ENCODE data around the gene LY6G6D.

DNA sequence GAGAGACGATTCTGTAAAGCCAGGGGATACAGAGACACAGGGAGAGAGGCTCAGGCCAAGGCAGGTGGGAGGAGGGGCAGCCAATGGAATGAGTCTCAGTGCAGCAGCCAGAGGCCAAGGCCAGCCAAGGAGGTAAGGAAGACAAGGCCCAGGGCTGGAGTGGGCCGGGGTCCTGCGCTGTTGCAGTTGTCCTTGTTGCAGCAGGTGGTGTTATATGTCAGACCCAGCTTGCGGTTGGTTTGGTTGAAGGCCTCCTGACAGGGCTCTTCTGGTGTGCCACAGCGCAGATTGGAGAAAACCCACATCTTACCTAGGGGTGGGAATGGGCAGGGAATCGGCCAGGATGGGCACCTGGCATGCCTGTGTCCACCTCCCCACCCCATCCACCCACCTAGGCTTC is 3.9 kb downstream of the LY6G6D start:
- TF ChIP-seq POLR2A (IDR thresholded peaks at IDR 0.05; ENCODE audit: low read depth, low read length) (no peak), POLR2AphosphoS5 (IDR thresholded peaks at IDR 0.05; ENCODE audit: low read depth, low read length) (no peak), TAF1 (IDR thresholded peaks at IDR 0.05; ENCODE audit: low read depth, low read length) (no peak), POU2F2 (IDR thresholded peaks at IDR 0.05; ENCODE audit: low read depth, low read length) (no peak), SPI1 (IDR thresholded peaks at IDR 0.05; ENCODE audit: low read depth, low read length) (no peak)
